Mucosa of descending colon (tissue), 3 donors: ENCODE results near the gene HYDIN. TPM values are rescaled to one million over a fixed set of nuclear protein-coding genes. Genes with fewer than 3 reads are reported as not detected.
"Not testable (repeated sequence)": the region's sequence is repeated elsewhere in the genome, so short reads cannot be mapped to it uniquely, and the experiment has no call there.

Experiments used
- ATAC-seq: fragments of 200-7000 bp; cut with Tn5 transposase; one replicate; pipeline ENCODE4 v1.9.1; 2020; ENCODE audit warnings: mild to moderate bottlenecking, moderate library complexity
- DNase-seq, 3 donors: peaks; one replicate each; pipeline ENCODE4 v3.0.0-alpha.2; 2020
- H3K36me3 ChIP-seq: fragments of 200-600 bp; one replicate; pipeline ENCODE4 v1.8.0; 2021; ENCODE audit warnings: low read depth, mild to moderate bottlenecking
- H3K4me1 ChIP-seq: fragments of 200-600 bp; one replicate; pipeline ENCODE4 v1.8.0; 2021; ENCODE audit warnings: low read depth, mild to moderate bottlenecking
- H3K4me3 ChIP-seq: fragments of 200-600 bp; one replicate; pipeline ENCODE4 v1.8.0; 2021; ENCODE audit warnings: mild to moderate bottlenecking
- H3K9me3 ChIP-seq: fragments of 200-600 bp; one replicate; pipeline ENCODE4 v1.8.0; 2021; ENCODE audit warnings: mild to moderate bottlenecking
- intact Hi-C, 2 donors: fragments of 100-400 bp; cut with DNase I in 1 of 2; cut with micrococcal nuclease in 1 of 2; formaldehyde crosslinking; loops; one replicate each; pipeline versions ENCODE4 v1.11.0 to v1.11.1; 2022; cut with DNase I, micrococcal nuclease
- total RNA-seq, 3 donors: library from RNA; stranded (reverse); fragmentation: NEBNext Ultra II Directional in 2 of 3; extraction: Animal tissue kit (Norgen Biotek cat#: 25700) in 2 of 3; gene quantifications; one replicate each; pipeline versions ENCODE4 v1.2.1 to v1.2.4, GENCODE V29; 2021 to 2023
- donor health status: DM: no; HTN: no; CAD: no; lungs with moderate emphysema.
- donor health status: DM: no; HTN: no; CAD: no.
- donor health status: DM: no; HTN: yes; CAD: no.

The HYDIN gene
- total RNA-seq, 3 donors from 2014 or later = 0.80 to 2.3 (median 1.5) TPM

DNA sequence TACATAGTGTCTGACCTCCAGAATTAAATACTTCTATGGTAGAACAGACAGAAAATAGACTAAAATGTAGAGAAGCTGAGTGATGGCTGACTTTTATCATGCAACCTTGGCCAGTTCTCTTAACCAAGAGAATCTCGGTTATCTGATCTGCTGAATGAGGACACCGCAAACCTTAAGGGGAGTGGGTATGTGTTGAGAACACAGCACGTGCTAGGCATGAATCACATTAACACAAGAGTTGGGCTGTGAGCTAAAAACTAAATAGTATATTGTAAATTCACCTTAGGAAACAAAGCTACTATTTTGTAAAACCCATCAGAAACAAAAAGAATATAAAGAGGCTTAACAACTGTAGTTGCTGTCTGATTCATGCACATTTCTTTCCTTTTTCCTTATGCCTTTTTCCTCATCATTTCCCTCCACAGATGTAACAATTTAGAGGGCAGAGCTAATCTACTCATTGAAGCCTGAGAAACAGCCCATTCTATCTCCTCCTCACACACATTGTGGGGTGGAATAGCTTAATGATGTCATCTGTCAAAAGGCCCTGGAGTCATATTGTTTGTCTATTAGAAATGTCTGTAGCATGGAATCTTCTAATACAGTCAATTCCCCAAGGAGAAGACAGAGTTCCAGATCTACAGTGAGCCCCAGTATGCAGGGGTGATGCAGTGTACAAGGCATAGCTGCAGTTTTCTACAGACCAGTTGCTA is 176.5 kb downstream of the HYDIN start:
- H3K4me1 ChIP-seq, ATAC-seq, H3K4me3 ChIP-seq, H3K9me3 ChIP-seq, intact Hi-C loops, DNase-seq, H3K36me3 ChIP-seq: not testable (repeated sequence)

- intact Hi-C loops, ATAC-seq, DNase-seq, H3K9me3 ChIP-seq, H3K4me3 ChIP-seq, H3K4me1 ChIP-seq, H3K36me3 ChIP-seq: not testable (repeated sequence)
Measured at GRCh38 chr16:71050307-71050706, 180.2 kb downstream of the HYDIN start.

- DNase-seq, intact Hi-C loops, H3K4me1 ChIP-seq, H3K4me3 ChIP-seq, H3K36me3 ChIP-seq, ATAC-seq, H3K9me3 ChIP-seq: not testable (repeated sequence)
Measured at GRCh38 chr16:71039368-71040111, 191.0 kb downstream of the HYDIN start.

GRCh38 chr16:71038421-71038820 is 192.1 kb downstream of the HYDIN start:
- H3K9me3 ChIP-seq, H3K4me1 ChIP-seq, intact Hi-C loops, H3K4me3 ChIP-seq, ATAC-seq, H3K36me3 ChIP-seq, DNase-seq: not testable (repeated sequence)

GRCh38 chr16:71037987-71038386 is 192.5 kb downstream of the HYDIN start:
- H3K4me3 ChIP-seq, intact Hi-C loops, DNase-seq, H3K4me1 ChIP-seq, H3K9me3 ChIP-seq, H3K36me3 ChIP-seq, ATAC-seq: not testable (repeated sequence)

DNA sequence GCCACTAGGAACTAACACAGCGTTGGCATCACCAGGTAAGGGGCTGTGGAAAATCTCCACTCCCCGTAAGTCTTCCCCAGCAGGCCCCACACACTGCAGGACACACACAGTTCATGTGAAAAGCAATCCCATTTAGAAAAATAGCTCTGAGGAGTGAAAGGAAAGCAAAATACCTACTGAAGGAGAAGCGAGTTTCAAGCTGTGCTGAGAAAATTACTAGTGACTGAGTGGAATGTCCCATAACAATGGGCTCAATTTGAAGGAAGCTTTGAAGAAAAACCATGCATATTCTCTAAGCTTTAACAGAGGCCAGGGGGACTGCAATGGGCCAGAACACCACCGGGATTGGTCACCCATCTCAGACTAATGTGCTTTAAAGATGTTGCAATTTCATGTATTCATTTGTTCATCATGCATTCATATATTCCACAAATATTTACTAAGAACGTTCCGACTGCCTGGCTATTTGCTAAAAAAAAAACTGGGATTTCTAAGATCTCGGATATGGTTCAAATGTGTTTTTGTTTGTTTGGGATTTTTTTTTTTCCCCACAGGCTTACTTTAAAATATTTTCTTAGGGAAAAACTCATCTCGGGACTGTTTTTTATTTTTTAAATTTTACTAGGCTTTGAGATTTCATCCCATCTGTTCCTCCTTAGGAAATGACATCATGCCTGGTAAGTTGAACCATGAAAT is 202.3 kb downstream of the HYDIN start:
- H3K4me1 ChIP-seq, intact Hi-C loops, ATAC-seq, DNase-seq, H3K9me3 ChIP-seq, H3K4me3 ChIP-seq, H3K36me3 ChIP-seq: not testable (repeated sequence)

DNA sequence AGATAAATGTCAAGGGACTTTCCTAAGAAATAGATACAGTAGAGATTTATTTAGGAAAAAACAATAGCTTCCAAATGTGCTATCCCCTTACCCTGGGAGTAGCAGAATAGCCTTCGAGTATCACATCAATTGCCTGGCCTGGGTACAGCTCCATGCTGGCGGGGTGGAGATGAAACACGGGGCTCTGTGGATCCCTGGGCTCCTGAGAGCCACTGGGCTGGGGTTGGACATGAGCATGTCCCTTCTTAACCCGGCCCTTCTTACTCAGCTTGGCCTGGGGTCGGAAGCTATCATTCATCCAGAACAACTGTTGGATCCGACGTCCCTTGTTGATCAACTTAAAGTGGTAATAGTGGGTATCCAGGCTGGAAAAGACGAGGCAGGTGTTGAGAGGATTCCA is 203.0 kb downstream of the HYDIN start:
- DNase-seq, H3K36me3 ChIP-seq, H3K4me3 ChIP-seq, H3K9me3 ChIP-seq, H3K4me1 ChIP-seq, intact Hi-C loops, ATAC-seq: not testable (repeated sequence)

- H3K9me3 ChIP-seq, H3K4me3 ChIP-seq, H3K36me3 ChIP-seq, H3K4me1 ChIP-seq, ATAC-seq, DNase-seq, intact Hi-C loops: not testable (repeated sequence)
Measured at GRCh38 chr16:71023851-71024439, 206.6 kb downstream of the HYDIN start.

GRCh38 chr16:71021961-71022537 is 208.5 kb downstream of the HYDIN start:
- H3K4me1 ChIP-seq, H3K9me3 ChIP-seq, H3K4me3 ChIP-seq, H3K36me3 ChIP-seq, DNase-seq, intact Hi-C loops, ATAC-seq: not testable (repeated sequence)

GRCh38 chr16:71019067-71019682 is 211.3 kb downstream of the HYDIN start:
- H3K4me1 ChIP-seq, H3K9me3 ChIP-seq, intact Hi-C loops, H3K36me3 ChIP-seq, H3K4me3 ChIP-seq, ATAC-seq, DNase-seq: not testable (repeated sequence)

- H3K4me3 ChIP-seq, intact Hi-C loops, ATAC-seq: not testable (repeated sequence)
Measured at GRCh38 chr16:71015419-71015818, 215.1 kb downstream of the HYDIN start.

GRCh38 chr16:71009440-71010223 is 220.9 kb downstream of the HYDIN start:
- ATAC-seq, H3K9me3 ChIP-seq, H3K36me3 ChIP-seq, intact Hi-C loops, DNase-seq, H3K4me3 ChIP-seq, H3K4me1 ChIP-seq: not testable (repeated sequence)

More at GRCh38 chr16:71015419-71015818, 215.1 kb downstream of the HYDIN start:
- not testable (repeated sequence) for H3K9me3 ChIP-seq, DNase-seq, H3K36me3 ChIP-seq, H3K4me1 ChIP-seq

DNA sequence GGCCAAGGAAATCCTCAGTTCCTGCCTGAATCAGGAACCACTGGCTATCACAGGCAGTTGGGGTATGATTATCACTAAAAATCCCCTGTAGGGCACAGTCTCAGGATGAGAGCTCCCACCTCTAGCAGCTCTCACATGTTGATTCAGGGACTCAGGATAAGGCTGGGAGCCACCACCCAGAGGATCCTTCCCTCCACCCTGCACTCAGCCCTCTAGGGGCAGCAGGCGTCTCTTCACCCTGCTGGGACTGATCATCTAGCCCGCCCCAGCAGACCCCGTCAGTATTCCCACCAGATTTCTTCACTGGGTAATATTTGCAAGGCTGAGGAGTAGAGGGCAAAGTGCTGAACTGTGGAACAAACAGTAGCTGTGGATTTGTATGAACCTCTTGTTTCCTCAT is 224.0 kb downstream of the HYDIN start:
- DNase-seq, H3K4me3 ChIP-seq, intact Hi-C loops, H3K36me3 ChIP-seq, H3K9me3 ChIP-seq, H3K4me1 ChIP-seq: not testable (repeated sequence)
- ATAC-seq = peak; percentile 48
